GM21423 (cell line): ENCODE measurements around the gene CLIP1.
A peak's percentile ranks its signal among the peaks of the same experiment; 100 is the strongest.

Source experiments
- ATAC-seq: cut with Tn5 transposase; IDR thresholded peaks from one replicate; pipeline ENCODE4 v1.9.1; 2021; ENCODE audit warnings: mild to moderate bottlenecking, moderate library complexity; ENCODE audit not compliant: unreplicated experiment

CLIP1 gene

DNA sequence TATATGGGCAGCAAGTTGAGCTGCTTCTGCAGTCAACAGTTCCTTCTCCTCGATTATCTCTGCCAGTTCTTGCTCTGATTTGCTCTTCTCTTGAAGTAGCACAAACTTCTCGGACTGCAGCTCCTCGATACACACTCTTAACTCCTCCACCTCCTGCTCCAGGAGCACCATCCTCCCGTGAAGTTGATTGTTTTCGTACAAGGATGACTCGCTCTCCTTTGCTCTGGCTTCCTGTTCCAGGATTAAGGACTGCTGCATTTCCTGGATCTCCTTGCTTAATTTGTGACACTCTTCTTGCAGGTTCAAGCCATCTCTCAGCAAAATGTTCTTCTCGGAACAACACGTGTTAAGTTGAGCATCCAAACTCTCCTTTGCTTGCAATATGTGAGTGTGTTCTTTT lies 100.0 kb downstream of the CLIP1 start:
- ATAC-seq: no peak

DNA sequence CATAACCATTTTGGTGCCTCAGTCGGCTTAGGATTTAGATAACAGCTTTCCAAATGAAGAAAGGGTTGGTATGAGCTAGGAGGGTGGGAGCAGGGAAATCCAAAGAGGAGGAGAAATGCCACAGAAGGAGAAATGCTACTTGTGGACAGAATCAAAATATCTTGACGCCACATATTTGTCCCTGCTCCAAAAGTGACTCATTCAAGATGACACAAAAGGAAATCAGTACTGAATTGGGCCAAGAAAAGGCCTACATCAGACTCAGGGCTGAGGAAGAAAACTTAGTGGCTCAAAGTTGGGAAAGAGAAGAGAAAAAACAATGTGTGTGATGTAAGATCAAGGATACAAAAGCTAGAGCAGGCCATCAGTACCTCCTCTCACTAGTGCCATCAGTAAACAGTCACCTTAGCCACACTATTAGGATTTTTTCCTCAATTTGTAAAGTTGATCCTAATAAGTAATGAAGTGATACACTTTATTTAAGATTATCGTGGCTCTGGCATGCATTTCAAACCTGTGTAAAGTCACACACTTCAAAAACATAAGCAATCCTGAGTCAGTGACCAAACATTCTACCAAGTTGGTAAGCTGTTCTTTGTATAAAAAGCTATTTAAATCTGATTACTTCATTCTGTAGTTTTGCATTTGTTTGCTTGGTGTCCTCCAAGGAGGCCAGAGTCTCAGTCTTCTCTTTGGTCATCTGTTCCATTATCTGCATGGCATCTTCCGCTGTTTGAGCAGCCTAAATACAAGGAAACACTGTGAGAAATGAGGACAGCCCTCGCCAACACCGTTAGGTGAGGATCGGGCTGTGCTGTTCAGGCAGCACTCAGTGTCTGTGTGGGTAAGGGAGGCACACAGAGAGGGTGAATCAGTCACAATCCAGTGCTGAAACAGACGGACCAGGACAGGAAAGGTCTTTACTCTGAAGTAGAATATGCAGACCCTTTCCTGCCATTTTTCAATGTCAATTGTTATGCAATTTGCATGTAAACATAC lies 103.6 kb downstream of the CLIP1 start:
- no peak for ATAC-seq

DNA sequence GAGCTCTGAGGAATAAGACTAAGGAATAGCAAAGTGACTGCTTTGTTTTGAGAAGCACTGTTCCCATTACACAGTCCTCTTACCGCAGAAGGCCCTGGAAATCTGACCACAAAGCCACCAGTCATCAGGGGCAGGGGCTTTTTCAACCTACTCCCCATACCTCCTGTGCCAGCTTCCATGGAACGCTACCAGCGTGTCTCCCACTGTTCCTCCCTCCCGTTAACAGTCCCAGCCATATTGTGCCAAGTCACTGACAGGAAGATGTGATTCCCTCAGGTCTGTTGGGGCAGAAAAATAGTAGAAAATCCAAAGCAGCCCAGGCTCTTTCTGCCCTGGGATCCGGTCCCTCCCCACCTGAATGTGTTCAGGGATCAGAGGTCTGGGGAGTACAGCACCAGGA lies 109.5 kb downstream of the CLIP1 start:
- ATAC-seq: no peak

DNA sequence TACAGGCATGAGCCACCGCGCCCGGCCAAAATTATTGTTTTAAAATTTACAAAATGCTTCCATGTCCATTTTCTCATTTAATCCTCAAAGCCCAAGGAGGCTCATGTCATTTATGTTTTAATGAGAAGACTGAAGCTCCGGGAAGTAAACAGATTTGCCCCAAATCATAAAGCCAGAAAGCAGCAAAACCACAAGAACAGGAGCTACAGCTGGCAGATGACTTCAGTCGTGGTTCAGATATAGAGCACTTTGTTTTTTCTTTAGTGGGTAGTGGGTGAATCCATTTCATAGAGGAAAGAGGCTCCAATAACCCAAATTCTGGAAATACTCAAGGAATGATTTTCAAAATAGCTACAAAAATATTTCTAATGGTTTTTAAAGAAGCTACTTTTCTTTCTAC lies 110.8 kb downstream of the CLIP1 start:
- no peak for ATAC-seq

DNA sequence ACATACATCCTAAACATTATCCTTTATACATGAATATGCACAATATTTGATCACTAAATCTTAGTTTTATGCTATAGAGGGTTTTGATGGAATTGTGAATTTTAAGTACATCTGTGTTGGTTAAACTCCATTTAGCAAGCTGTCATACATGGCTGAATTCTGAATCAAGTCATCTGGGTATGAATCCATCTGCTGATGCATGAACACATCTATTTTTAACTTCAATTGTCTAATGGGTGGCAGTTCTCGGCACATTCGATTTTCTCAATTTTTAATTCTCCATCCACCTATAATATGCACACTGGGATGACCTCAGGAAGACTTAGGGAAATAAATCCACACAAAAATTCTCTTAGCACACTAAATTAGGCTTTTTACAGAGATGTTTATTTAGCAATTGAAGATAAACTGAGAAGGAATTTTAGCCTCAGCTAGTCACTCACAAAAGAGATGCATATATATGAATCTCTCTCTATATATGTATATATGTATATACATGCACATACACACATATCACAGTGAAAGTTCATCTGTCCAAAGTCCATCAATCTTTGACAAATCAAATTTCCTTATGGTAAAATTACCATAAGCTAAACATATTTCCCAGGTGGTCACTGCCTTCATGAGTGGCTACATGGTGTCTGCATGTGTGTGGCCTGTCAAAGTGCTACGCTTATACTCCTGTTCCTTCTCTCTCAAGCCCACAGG lies 111.7 kb downstream of the CLIP1 start:
- ATAC-seq: no peak

DNA sequence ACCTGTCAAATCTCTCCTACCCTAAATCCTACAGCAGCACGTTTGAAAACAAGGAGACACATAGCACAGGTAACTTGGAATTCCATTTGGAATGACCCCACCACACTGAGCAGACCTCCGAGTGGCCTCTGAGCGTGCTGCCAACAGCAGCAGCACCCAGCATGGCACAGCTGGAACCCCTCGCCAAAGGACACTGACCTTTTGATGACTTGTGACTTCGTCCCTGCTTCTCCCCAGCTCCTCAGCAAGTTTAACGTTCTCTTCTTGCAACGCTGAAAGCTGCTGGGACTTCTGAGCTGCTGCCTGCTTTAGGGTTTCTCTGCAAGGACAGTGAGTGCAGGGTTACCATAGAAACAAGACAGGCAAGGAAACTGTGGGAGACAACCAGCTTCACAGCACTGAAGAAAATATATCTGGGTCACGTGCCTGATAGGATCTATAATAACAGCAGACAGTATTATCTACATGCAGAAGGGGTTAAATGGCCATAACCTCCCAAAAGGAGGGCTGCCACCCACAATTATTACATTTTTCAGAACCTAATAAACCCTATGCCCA lies 112.8 kb downstream of the CLIP1 start:
- ATAC-seq: no peak

DNA sequence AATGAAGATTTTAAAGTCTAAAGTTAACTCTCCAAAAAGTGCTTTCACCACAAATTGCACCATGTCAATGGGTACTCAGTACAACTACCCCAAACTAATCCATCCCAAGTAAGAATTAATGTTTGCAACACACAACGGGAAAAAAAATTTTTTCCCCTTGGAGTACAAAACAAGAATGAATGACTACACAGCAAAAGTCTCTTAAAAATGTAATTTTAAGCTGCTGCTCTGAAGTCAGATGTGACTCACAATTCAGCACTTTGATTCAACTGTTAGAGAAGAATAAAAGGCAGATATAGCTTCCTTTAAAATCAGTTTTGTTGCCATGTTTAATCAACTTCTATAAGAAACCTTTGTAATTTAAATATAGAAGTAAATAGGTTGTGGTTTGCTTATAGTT lies 113.7 kb downstream of the CLIP1 start:
- ATAC-seq: no peak

DNA sequence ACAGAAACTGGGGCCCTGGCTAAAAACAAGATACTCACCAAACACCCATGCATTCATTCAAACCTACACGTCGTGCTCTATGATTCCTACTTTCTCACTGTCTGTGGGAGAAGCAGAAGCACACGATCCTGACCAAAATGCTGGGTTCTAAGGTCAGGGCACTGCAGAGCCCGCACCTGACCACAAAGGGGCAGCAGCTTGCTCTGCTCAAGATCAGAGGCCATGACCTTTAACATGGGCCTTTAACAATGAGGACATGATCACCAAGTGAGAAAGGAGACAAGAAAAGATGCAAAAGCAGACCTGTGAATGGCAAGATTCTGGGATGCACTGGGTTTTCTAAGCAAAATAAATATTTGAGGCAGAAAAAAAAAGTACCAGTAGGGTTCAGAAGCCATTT lies 116.1 kb downstream of the CLIP1 start:
- no peak for ATAC-seq

DNA sequence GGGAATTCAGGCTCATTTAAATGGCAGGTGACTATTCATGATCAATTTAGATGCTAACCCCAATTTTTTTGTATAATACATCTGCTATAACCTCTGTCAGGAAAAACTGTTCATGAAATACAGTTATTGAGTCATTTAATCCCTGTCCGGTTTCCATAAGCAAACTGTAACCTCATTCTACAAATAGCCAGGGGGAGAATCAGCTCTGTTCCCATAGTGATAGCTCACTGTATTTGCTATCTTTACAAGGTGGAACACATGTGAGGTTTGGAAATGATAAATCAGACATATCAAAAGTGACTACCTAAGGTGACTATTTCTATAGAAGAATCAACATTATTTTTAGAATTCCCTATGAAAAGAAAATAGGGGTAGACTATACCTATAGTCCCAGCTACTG lies 117.5 kb downstream of the CLIP1 start:
- ATAC-seq: no peak

DNA sequence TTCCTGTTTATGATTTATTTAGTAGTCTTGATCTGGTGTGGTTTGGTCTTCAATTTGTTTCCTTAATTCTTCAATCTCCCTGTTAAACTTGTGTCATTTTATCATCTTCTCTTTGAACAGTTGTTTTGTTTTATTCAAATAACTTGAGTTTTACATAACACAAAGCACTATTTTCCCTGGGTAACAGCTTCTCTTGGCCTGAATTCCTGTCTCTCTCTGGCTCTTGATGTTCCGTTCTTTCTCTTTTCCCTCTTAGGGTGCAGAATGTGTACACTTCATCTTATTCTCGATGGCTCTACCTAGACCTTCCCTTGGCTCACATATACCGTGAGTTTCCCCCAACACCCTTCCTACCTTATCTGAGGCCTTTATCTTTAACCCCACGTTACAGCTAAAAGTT lies 119.4 kb downstream of the CLIP1 start:
- ATAC-seq: no peak

DNA sequence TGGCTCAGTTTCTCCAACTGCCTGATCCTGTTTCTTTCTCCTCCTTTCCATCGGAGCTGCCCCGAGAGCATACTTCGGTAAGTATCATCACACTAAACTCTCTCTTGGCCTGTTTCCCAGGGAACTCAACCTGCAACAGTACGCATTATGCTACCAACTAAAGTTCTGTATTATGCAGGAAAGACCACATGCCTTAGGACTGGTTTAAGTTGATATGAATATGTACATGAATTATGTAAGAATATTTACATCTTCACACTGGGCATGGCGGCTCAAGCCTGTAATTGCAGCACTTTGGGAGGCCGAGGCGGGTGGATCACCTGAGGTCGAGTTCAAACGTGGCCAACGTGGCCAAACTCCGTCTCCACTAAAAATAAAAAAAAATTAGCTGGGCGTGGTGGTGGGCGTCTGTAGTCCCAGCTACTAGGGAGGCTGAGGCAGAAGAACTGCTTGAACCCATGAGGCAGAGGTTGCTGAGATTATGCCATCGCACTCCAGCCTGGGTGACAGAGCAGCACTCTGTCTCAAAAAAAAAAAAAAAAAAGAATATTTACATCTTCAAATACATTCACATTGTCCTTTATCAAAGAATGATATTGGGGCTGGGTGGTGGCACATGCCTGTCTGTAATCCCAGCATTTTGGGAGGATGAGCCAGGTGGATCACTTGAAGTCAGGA lies 124.3 kb downstream of the CLIP1 start:
- no peak for ATAC-seq

DNA sequence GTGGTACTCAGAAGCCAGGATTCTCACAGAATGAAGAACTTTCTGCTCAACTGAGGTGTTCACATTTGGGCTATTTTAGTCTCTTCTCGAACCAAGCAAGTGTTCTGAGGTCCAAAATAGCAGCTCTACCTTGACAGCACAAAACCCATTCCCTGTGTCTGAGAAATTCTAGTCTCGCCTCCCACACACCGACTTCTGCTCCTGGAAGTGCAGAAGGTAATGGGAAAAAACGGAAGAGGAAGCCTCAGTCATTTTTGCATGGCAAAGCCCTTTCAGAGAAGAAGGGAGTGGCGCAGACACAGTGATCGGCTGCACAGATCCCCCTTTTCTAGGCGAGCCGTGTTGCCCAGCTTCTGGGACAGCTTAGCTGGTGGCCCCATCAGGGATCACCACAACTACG lies 125.0 kb downstream of the CLIP1 start:
- ATAC-seq: no peak

DNA sequence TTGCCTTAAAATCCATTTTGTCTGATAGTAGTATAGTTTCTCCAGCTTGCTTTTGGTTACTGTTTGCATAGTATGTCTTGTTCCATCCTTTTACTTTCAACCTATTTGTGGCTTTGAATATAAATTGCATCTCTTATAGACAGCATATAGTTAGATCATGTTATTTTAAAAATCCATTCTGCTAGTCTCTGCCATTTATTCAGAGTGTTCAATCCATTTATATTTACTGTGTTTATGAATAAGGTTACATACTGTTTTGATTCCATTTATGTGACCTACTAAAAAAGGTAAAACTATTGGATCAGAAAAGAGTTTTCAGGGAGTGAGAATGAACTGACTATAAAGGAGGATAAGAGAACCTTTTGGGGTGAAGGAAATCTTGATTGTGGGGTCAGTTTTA lies 126.6 kb downstream of the CLIP1 start:
- ATAC-seq: no peak

DNA sequence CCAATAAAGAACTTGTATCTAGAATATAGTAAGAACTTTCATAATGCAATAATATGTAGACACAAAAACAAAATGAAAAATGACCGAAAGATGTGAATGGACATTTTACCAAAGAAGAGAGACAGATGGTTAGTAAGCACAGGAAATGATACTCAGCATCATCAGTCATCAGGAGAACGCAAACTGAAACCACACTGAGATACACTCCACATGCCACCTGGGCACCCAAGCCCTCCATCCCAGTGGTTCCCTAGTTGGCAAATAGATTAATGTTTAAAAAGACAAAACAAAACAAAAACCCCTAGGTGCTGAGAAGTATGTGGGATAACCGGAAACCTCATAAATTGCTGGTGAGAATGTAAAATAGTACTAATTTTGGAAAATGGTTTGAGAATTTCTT lies 129.4 kb downstream of the CLIP1 start:
- ATAC-seq: peak; percentile 81

DNA sequence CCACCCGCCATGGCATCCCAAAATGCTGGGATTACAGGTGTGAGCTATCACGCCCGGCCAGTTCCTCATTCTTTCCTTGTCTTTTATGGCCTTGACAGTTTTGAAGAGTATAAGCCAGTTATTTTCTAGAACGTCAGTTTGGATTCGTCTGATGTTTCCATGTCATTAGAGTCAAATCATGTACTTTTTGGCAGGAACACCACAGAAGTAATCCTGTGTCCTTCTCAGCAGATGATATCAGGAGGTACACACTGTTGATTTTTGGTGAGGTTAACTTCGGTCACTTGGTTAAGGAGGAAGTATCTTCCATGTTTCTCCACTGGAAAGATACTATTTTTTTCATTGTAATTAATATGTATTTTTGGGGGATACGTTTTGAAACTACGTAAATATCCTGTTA lies 131.0 kb downstream of the CLIP1 start:
- ATAC-seq: no peak

DNA sequence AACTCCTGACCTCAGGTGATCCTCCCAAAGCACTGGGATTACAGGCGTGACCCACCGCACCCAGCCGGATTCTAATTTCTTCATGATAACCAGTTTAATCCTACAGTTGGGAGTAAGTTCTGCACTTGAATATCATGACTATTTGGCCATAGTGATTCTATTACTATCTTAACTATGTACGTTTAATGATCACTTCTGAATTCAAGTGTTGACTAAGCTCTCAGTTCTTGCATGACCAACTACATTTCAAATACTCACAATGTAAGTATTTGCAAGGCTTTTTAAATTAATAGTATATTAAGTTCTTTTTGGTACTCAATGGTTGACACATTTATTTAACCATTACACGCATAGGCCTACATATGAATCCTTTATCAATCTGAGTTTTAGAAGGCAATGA lies 138.8 kb downstream of the CLIP1 start:
- no peak for ATAC-seq

DNA sequence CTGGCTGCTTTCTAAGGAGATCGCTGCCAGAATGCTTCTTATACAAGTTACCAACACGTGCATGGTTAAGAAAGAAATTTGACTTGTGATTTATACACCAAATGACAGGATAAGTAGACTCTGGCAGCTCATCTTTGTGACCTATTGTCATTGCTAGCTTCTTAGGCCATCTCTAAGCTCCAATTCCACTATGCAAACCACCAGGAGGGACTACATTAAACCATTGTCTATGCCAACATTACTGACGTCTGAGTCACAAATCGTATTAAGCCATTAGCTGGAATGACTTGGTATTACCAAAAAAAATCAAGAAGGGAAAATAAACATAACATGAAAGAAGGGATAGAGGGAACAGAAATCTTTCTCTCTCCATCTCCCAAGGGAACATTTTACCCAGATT lies 140.4 kb downstream of the CLIP1 start:
- no peak for ATAC-seq

DNA sequence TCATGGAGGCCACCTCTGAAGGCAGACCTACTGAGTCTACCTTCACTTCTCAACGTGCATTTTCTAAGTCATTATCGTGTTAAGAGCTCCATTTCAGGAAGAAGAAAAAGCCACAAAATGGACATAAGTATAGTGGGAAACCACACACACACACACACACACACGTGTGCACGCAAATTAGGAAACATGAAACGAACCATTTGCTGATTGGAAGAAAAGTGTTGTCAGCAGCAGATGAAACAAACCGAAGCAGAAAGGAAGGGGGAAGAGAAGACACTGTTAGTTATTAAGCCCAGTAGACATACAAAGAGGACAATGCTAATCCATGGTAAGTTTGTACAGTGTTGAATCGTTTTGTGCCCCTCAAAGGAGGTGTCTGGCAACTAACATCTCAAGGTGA lies 146.2 kb downstream of the CLIP1 start:
- no peak for ATAC-seq

DNA sequence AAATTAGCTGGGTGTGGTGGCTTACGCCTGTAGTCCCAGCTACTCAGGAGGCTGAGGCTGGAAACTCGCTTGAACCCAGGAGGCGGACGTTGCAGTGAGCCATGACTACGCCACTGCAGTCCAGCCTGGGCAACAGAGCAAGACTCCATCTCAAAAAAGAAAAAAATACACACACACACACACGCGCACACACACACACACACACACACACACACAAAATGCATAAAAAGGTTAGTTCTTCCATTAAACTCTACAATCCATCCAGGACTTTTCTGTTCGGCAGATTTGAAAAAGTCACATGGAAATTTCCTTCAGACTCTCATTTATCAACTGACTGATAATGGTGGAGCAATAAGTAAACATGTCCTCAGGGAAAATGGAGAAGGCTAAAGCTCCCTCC lies 147.0 kb downstream of the CLIP1 start:
- ATAC-seq: no peak

DNA sequence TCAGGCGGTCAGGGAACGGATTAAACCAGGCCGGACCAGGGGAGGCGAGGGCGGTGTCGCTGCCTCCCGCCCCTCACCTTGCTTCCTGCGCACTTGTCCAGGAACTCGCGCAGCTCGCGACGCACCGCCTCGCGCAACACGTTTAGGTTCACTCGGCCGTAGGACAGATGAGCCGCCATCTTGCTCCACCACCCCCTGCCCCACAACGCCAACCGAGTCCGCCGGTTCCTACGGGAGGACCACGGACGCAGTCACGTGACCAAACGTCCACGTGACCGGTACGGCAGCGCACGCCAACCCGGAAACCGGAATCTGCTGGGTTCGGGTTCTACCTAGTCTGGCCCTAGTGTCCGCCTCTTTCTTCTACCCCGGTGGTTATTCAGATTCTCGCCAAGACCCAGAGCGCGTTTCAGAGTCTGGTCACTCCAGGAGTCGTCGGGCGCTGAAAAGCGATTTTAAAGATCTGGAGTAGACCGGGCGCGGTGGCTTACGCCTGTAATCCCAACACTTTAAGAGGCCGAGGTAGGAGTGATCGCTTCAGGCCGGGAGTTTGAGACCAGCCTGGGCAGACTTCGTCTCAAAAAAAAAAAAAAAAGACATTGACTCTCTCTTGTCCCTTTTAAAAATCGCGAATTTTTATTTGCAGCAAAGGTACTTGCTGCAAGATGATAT lies 156.1 kb downstream of the CLIP1 start, which contains the start of gene VPS33A:
Gene VPS33A, minus strand, starts transcription at position 265 of the 672 bp plus-strand sequence. Its CDS starts 86 bp downstream, at position 179.
- ATAC-seq: peak; percentile 89

DNA sequence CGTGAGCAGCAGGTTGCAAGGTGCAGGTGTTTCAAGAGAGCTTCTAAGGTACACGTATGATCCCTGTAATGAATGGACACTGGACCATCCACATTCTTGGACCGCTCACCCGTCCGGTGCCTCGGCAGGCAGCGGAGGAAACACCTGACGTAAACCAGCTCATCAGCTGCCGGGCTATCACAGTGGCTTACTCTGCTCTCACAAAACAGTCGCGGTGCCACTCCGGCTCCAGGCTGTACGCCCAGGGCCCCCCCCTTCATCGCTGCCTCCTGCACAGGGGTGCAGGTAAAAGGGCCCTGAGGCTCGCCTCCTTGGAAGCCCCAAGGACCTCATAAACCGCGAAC lies 156.6 kb downstream of the CLIP1 start:
- peak; percentile 31 for ATAC-seq
